Measurements from ENCODE around the gene G6PC1.
"Not testable (repeated sequence)": the region's sequence is repeated elsewhere in the genome, so short reads cannot be mapped to it uniquely, and the experiment has no call there.

The G6PC1 gene

GRCh38 chr17:42853968-42854790, 46.4 kb upstream of the G6PC1 start:
- TF ChIP-seq, protein P1, sequence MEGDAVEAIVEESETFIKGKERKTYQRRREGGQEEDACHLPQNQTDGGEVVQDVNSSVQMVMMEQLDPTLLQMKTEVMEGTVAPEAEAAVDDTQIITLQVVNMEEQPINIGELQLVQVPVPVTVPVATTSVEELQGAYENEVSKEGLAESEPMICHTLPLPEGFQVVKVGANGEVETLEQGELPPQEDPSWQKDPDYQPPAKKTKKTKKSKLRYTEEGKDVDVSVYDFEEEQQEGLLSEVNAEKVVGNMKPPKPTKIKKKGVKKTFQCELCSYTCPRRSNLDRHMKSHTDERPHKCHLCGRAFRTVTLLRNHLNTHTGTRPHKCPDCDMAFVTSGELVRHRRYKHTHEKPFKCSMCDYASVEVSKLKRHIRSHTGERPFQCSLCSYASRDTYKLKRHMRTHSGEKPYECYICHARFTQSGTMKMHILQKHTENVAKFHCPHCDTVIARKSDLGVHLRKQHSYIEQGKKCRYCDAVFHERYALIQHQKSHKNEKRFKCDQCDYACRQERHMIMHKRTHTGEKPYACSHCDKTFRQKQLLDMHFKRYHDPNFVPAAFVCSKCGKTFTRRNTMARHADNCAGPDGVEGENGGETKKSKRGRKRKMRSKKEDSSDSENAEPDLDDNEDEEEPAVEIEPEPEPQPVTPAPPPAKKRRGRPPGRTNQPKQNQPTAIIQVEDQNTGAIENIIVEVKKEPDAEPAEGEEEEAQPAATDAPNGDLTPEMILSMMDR (IDR thresholded peaks at IDR 0.05; ENCODE audit: low read depth, low read length, missing control alignments) = no peak
- H3K4me3 ChIP-seq (ENCODE audit: low read depth, low read length) = no peak overlapping the region
- DNase-seq (ENCODE audit: low read depth) = no peak
- in situ Hi-C loops (cut with HindIII; ENCODE audit: low sequenced_read_pairs) = no loop called here

- no peak overlapping the region for H3K4me3 ChIP-seq (ENCODE audit: low read depth, low read length)
- DNase-seq (ENCODE audit: low read depth) = no peak
- in situ Hi-C loops (cut with HindIII; ENCODE audit: low sequenced_read_pairs) = loop anchor here (5.0 kb wide), 1 partner anchor 37 kb away; no protein-coding TSS in a partner anchor
- TF ChIP-seq, protein P1 (IDR thresholded peaks at IDR 0.05; ENCODE audit: low read depth, low read length, missing control alignments) = no peak
Observed at GRCh38 chr17:42855048-42855596, 45.5 kb upstream of the G6PC1 start.

DNA sequence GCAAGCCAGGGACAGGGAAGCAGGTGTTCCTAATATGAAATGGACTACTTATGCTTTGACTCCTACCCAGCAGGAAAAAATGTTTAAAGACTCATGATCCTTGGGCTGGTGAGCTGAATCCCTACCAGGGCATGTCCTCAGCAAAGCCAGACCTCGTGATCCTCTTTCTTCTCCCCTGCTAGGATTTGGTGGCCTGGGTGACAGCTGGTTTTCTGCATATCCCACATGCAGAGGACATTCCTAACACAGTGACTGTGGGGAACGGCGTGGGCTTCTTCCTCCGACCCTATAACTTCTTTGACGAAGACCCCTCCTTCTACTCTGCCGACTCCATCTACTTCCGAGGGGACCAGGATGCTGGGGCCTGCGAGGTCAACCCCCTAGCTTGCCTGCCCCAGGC, 44.5 kb upstream of the G6PC1 start:
- in situ Hi-C loops (cut with HindIII; ENCODE audit: low sequenced_read_pairs) = loop anchor here (5.0 kb wide), 1 partner anchor 36 kb away; no protein-coding TSS in a partner anchor
- DNase-seq (ENCODE audit: low read depth); H3K4me3 ChIP-seq (ENCODE audit: low read depth, low read length): not testable (repeated sequence)

- in situ Hi-C loops (cut with HindIII; ENCODE audit: low sequenced_read_pairs) = loop anchor here (5.0 kb wide), 1 partner anchor 36 kb away; no protein-coding TSS in a partner anchor
- not testable (repeated sequence) for DNase-seq (ENCODE audit: low read depth); H3K4me3 ChIP-seq (ENCODE audit: low read depth, low read length)
Observed at GRCh38 chr17:42856516-42856915, 44.1 kb upstream of the G6PC1 start.

GRCh38 chr17:42857389-42857788, 43.2 kb upstream of the G6PC1 start:
- in situ Hi-C loops (cut with HindIII; ENCODE audit: low sequenced_read_pairs) = loop anchor here (5.0 kb wide), 1 partner anchor 35 kb away; no protein-coding TSS in a partner anchor
- DNase-seq (ENCODE audit: low read depth) = no peak
- TF ChIP-seq, protein P1 (IDR thresholded peaks at IDR 0.05; ENCODE audit: low read depth, low read length, missing control alignments) = no peak
- no peak overlapping the region for H3K4me3 ChIP-seq (ENCODE audit: low read depth, low read length)

DNA sequence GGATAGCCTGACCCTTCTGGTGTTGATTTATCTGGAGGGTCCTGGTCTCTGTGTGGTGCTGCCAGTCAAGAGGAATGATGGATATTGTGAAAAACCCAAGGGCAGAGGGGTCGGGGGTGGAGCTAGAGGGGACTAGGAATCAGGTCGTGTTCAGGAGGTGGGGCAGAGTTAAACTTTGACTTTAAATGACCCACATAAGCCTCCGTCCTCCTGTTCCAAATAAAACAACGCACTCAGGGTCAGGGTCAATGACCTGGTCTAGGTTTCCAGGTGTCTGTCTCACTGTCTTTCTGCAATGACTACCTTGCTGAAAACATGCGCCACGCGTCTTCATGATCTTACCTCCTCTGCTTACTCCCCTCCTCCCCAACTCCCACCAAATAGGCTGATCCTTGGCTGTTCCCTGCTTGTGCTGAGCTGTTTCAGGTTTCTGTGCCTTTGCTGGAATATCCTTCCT, 34.9 kb upstream of the G6PC1 start:
- no peak overlapping the region for H3K4me3 ChIP-seq (ENCODE audit: low read depth, low read length)
- TF ChIP-seq, protein P1 (IDR thresholded peaks at IDR 0.05; ENCODE audit: low read depth, low read length, missing control alignments) = no peak
- in situ Hi-C loops (cut with HindIII; ENCODE audit: low sequenced_read_pairs) = no loop called here
- no peak for DNase-seq (ENCODE audit: low read depth)

- in situ Hi-C loops (cut with HindIII; ENCODE audit: low sequenced_read_pairs) = no loop called here
- TF ChIP-seq, protein P1 (IDR thresholded peaks at IDR 0.05; ENCODE audit: low read depth, low read length, missing control alignments) = no peak
- no peak overlapping the region for H3K4me3 ChIP-seq (ENCODE audit: low read depth, low read length)
- DNase-seq (ENCODE audit: low read depth) = no peak
Observed at GRCh38 chr17:42866216-42866615, 34.4 kb upstream of the G6PC1 start.

Data from astrocyte of the cerebellum (primary cell).